Activated naive CD4-positive, alpha-beta T cell treated with anti-CD3 and anti-CD28 coated beads, Interleukin-2, amount 50 U/mL, for 72 hours (primary cell): ENCODE measurements around the gene SMC1A. TPM values are rescaled to one million over a fixed set of nuclear protein-coding genes. Genes with fewer than 3 reads are reported as not detected.
"Not testable (repeated sequence)": the region's sequence is repeated elsewhere in the genome, so short reads cannot be mapped to it uniquely, and the experiment has no call there.

ENCODE experiments used
- ATAC-seq, 2 donors: fragments of 150-1000 bp; cut with Tn5 transposase; 2 replicates each; pipeline ENCODE4 v1.10.0; 2021; ENCODE audit warnings: mild to moderate bottlenecking in 2 of 2, moderate library complexity in 2 of 2
- DNase-seq, 2 donors: peaks; one replicate each; pipeline ENCODE4 v3.0.0; 2021 to 2022; ENCODE audit warnings: low spot score in 2 of 2
- H3K27ac Mint-ChIP-seq, 2 donors: one replicate each; pipeline ENCODE4 v1.8.0; 2022; ENCODE audit warnings: mild to moderate bottlenecking in 2 of 2, mixed read lengths in 2 of 2
- H3K36me3 Mint-ChIP-seq, 2 donors: one replicate each; pipeline ENCODE4 v1.8.0; 2022; ENCODE audit warnings: mixed read lengths in 2 of 2
- H3K9me3 Mint-ChIP-seq, 2 donors: one replicate each; pipeline ENCODE4 v1.8.0; 2022; ENCODE audit warnings: mixed read lengths in 2 of 2
- total RNA-seq, 2 donors: library from RNA; stranded (reverse); gene quantifications; one replicate each; pipeline ENCODE4 v1.2.3, GENCODE V29; 2022

SMC1A gene
- total RNA-seq, 2 donors from 2014 or later, result 119 to 152 TPM

DNA sequence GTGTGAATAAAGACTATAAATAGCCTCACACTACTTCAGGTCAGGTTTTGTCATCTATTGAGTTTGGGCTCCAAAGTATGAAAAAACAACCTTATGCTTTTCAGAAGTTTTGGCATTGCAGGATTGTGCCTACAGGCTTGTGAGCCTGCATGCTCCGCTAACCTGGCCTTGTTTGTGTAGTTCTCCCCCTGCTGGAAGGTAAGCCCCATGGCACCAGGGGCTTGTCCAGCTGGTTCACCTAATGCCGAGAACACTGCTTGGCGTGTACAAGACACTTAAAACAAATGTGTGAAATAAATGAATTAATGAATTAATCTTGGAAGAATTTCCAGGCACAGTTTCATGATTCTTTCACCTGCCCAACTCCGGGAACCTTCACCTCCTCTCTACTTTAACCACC is 13.5 kb upstream of the SMC1A start:
- ATAC-seq (peak; percentile 53 to 60), DNase-seq (peak in 1 of 2 donors; percentile 61)
- Mint-ChIP-seq H3K36me3 (peaks cover 8 to 10% of the 10 kb centered on the region in 2 donors), H3K27ac (no peak overlapping the region), H3K9me3 (no peaks in the 10 kb centered on the region)

DNA sequence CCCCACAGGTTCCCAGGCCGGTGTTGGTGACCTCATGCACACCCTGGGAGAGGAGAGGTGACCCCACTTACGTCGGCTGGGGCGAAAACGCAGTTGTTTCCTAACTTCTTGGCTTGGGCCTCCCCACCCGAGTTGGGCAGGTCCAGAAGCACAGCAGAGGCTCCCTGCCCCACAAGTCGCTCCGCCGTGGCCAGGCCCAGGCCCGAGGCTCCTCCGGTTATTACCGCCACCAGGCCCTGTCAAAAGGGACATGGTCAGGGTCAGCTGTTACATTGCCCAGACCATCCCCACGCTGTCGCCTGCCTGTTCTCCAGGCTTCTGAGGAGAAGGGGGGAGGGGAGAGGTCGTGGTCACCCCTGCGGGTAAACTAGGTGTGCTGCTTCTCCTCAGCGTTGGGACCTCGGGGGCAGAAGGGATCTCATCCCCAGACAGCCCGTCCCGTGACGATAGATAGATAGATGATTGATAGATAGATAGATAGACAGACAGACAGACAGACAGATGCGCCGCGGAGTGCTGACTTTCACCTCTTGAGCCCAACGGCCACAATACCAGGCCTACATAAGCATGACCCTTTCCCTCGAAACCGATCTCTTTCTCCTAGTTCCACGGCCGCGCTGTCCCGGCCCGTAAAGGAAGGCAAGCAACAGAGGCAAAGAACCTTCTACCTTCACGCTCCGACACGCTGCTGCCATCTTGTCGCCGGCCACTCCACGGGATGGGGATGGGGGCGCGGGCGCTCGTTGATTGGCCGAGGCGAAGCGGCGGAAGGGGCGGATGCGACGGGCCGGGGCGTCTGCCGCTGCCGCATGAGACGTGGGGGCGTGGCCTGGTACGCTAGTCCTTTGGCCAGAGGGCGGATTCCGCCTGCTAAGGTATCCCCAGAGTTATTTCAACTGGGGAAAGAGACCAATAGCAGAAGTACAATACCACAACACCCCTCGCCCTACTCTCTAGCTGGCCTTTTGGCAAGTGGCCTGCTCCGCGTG is 11.5 kb upstream of the SMC1A start, which contains the start of gene HSD17B10:
Gene HSD17B10 (minus strand): TSS at position 720 of the 989 bp plus-strand sequence. CDS start 25 bp downstream, at position 695.
- Mint-ChIP-seq H3K9me3 (no peaks in the 10 kb centered on the region), H3K27ac (peak within 1 kb of the TSS; percentile 97 to 98), H3K36me3 (peaks cover 8 to 15% of the 10 kb centered on the region in 2 donors)
- ATAC-seq (peak; percentile 96 to 99), DNase-seq (peak; percentile 84 to 85)

DNA sequence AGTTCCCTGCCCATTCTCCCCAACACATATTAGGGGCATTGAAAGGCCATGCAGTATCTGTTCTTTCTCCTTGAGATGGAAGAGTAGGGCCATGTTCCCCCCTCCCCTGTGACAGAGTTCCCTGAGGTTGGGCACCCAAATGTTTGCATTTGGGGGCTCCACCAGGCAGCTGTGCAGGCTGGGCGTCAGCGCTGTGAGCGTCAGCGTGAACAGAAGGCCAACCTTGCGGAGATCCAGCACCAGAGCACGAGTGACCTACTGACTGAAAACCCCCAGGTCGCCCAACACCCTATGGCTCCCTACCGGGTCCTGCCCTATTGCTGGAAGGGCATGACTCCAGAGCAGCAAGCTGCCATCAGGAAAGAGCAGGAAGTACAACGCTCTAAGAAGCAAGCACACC is 7.8 kb upstream of the SMC1A start:
- no peaks in the 10 kb centered on the region for H3K9me3 Mint-ChIP-seq

DNA sequence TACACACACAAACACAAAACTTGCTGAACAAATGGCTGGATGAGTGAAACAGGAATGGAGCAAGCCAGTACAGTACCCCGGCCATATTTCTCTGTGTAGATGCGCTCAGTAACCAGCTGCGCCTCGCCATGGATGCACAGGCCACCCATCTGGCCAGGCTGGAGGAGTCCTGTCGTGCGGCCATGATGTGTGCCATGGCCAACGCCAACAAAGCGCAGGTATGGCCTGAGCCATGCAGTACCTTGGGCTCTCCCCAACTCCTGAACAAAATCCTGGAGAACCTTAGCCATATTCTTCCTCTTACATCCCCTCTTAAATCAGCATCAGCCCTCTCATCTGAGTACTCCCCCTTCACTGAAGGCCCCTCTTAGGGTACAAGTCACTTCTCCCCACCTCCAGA is 7.3 kb upstream of the SMC1A start:
- ATAC-seq, result no peak
- no peaks in the 10 kb centered on the region for H3K9me3 Mint-ChIP-seq
- peak overlapping the region in 1 of 2 donors; percentile 84 for H3K27ac Mint-ChIP-seq
- H3K36me3 Mint-ChIP-seq, result peaks cover 8 to 15% of the 10 kb centered on the region in 2 donors
- DNase-seq, result no peak

More for the DNA sequence above, 7.8 kb upstream of the SMC1A start:
- no peak for DNase-seq
- ATAC-seq, result no peak
- peak overlapping the region in 1 of 2 donors; percentile 84 for H3K27ac Mint-ChIP-seq
- H3K36me3 Mint-ChIP-seq, result peaks cover 8 to 15% of the 10 kb centered on the region in 2 donors

DNA sequence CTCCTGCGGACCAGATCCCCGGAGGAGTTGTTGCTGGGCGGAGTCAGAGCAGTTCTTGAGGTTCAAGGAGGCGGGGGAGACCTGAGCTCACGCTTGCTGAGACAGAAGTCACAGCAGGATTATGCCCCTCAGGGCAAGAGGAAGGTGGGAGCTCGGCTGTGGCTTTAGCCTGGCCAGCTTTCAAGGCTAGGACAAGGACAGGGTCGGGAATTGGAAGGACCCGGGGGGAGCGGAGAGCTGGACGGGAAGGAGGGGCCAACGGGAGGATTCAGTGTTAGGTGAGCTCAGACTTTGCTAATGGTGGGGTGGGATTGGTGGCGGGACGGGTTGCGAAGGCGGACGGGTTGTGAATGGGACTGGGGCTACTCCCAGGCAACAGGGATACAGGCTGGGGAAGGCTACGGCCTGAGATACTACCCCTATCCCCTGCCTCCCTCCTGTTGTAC is 430 bp upstream of the SMC1A start, which contains the start of gene RIBC1:
Gene RIBC1 (plus strand): TSS at position 13 of the 446 bp plus-strand sequence. CDS start 3,404 bp downstream, outside the sequence.
- DNase-seq (no peak), ATAC-seq (no peak)
- Mint-ChIP-seq H3K9me3 (no peaks in the 10 kb centered on the region), H3K27ac (peak within 1 kb of the TSS; percentile 89 to 100), H3K36me3 (peaks cover 12 to 17% of the 10 kb centered on the region in 2 donors)

DNA sequence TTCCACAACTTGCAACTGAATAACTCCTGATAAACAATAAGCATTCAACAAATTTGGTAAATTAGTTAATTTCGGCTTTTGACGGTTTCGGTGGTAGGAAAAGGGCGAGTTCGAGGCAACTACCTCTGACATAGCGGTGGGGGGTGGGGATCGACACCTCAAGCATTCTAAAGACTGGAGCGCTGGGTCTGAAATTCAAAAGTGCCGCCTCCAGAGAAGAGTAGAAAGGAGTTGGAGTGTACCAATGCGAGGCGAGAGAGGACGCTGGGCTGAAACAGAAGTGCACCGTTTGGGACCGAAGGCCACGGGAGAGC is 725 bp downstream of the SMC1A start:
- ATAC-seq (peak; percentile 13 to 17), DNase-seq (no peak)
- H3K36me3 Mint-ChIP-seq, result peaks cover 16 to 17% of the 10 kb centered on the region in 2 donors
- H3K27ac Mint-ChIP-seq, result peak overlapping the region; percentile 89 to 100
- no peaks in the 10 kb centered on the region for H3K9me3 Mint-ChIP-seq

DNA sequence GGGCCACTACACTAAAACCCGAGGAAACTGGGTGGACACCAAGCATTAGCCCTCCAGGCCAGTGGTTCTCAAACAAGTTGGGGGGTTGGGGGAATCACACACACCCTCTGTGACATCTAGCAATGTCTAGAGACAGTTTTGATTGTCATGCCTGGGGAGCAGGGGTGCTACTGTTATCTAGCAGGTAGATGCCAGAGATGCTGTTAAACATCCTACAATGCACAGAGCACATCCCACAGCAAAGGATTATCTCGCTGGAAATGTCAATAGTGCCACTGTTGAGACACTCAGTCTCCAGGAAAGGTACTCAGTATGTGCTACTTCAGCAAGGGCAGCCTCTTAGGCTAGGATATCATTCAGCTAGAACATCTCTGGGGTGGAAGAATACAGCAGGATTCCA is 1.3 kb downstream of the SMC1A start:
- Mint-ChIP-seq H3K9me3 (no peaks in the 10 kb centered on the region), H3K36me3 (peaks cover 16 to 17% of the 10 kb centered on the region in 2 donors), H3K27ac (peak overlapping the region; percentile 89 to 100)
- no peak for DNase-seq
- ATAC-seq, result no peak

DNA sequence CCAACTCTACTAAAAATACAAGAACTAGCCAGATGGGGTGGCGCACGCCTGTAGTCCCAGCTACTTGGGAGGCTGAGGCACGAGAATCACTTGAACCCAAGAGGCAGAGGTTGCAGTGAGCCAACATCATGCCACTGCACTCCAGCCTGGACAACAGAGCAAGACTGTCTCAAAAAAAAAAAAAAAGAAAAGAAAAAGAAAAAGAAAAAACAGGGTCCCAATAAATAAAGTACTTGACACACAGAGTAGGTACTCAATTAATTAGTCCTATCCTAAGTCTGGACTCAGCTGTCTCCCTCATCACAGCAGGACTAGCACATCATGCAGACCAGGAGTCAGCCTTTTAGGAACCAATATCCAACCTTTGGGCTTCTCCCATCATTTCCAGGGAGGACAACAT is 2.1 kb downstream of the SMC1A start:
- not testable (repeated sequence) for ATAC-seq, H3K9me3 Mint-ChIP-seq, DNase-seq
- peak overlapping the region; percentile 89 to 100 for H3K27ac Mint-ChIP-seq
- peaks cover 16 to 17% of the 10 kb centered on the region in 2 donors for H3K36me3 Mint-ChIP-seq

DNA sequence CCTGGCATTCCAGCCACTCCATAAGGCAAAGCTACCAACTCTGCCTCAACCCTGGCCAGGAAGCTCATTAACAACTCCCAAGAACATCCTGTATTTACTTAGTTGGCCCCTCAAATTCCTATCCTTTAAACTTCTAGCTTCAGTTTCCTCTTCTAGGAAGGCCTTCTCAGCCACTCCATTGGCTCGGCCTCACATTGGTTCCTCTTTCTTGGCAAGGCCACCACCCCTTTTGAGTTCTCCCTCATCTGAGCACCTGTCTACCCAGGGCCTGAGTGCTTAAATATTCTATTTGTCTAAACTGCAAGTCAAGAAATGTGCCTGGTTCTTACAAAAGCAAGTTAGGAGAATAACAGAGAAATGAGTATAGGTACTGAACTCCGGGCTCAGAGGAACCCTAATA is 10.0 kb downstream of the SMC1A start:
- ATAC-seq (no peak), DNase-seq (no peak)
- peak overlapping the region in 1 of 2 donors; percentile 69 for H3K27ac Mint-ChIP-seq
- peaks cover 0 to 1% of the 10 kb centered on the region in 2 donors for H3K36me3 Mint-ChIP-seq
- H3K9me3 Mint-ChIP-seq, result no peaks in the 10 kb centered on the region

DNA sequence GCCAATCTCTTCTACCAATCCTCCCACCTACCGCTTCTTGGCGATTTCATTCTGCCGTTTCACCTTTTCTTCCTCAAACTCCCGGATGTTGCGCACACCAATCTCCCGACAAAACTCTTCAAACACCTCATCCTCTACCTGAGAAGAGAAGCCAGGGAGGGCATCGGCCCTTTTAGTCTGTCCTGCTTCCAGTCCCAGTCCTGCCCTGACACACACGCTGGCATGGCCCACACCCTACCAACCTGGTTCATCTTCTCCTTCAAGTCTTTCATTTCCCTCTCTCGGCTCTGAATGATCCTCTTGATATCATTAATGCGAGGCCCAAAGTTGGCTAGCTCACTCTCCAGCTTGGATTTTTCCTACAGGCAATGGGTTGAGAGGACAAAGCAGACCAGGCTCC is 18.9 kb downstream of the SMC1A start:
- peaks cover 19% of the 10 kb centered on the region in 2 donors for H3K36me3 Mint-ChIP-seq
- no peak for ATAC-seq

DNA sequence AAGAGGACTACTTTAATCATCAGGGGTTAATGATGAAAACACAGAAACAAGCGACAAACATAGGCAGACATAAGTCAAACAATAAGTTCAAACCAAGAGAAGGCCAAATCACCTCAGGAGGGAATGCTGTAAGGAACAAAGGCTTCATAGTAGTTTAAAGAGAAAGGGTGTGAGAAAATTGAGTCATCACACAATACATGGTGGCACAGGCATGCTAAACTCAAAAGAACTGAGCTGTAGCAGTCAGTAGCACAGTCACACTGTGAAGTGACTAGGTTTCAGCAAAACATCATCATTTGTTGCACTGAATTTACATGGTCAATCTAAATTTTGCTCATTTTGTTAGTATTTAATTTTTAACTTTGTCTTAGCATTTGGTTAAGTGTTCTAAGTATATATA is 24.2 kb downstream of the SMC1A start:
- DNase-seq (no peak), ATAC-seq (peak; percentile 50 to 96)
- Mint-ChIP-seq H3K9me3 (no peaks in the 10 kb centered on the region), H3K36me3 (peaks cover 13% of the 10 kb centered on the region in 2 donors), H3K27ac (peak overlapping the region in 1 of 2 donors; percentile 4)

More for the DNA sequence above, 18.9 kb downstream of the SMC1A start:
- Mint-ChIP-seq H3K9me3 (no peaks in the 10 kb centered on the region), H3K27ac (no peak overlapping the region)
- no peak for DNase-seq

DNA sequence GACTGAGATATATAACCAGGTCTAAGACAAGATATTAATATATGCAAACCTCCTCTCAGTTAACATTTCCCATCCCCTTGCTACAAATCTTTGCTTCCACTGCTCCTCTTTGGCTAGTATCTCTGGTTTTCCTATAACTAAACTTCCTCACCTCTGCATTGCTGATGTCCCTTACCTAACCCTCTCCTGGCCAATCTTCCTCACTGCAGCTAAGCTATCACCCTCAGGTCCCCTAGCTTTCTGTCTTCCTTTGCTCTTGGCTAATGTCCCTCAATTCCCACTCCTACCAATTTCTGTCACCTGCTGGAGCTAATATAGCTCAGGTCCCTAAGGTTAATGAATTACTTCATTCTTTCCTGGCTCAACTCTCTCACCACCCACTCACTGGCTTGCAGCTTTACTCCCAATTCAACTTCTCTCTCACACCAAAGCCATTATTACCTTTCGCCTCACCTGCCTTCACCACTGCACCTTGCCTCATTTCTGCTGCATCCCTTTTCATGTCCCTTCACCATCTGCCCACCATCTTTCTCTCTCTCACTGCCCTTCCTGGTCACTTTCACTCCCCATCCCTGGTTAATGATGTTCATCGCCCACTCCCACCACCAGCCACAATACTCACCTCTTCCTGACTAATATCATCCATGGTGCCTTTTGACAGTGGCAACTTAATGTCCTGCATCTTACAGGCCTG is 26.7 kb downstream of the SMC1A start:
- ATAC-seq (no peak), DNase-seq (no peak)
- Mint-ChIP-seq H3K9me3 (no peaks in the 10 kb centered on the region), H3K36me3 (peaks cover 5 to 6% of the 10 kb centered on the region in 2 donors), H3K27ac (no peak overlapping the region)

DNA sequence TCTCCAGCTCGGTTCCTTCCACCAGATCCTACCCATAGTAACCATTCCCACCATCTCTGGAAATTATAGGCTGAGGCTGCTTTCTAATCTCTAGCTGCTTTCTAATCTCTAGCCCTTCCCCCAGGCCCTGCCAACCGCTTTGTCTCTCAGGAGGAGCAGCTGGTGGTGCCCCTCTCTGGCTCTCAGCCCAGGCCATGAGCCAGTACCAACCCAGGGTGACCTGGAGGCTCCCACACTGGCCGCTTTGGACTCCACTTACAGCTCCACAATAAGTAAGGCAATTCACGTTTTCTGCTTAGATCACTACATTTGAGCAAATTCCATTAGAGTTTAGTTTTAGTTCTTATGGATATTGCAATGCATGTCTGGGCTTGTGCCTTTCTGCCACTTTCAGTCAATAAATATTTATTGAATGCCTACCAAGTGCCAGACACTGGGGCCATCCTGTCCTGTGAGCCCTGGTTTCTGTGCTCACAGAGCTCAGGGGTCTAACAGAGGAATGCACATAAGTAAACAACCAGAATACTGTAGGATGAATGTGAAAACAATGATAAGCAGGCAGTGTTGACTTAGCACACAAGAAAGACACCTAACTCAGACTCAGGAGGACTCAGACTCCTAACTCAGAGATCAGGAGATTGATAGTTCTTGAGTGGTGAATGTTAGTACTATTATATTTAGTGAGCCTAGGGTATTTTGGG is 38.9 kb downstream of the SMC1A start:
- H3K36me3 Mint-ChIP-seq, result peaks cover 0 to 11% of the 10 kb centered on the region in 2 donors

DNA sequence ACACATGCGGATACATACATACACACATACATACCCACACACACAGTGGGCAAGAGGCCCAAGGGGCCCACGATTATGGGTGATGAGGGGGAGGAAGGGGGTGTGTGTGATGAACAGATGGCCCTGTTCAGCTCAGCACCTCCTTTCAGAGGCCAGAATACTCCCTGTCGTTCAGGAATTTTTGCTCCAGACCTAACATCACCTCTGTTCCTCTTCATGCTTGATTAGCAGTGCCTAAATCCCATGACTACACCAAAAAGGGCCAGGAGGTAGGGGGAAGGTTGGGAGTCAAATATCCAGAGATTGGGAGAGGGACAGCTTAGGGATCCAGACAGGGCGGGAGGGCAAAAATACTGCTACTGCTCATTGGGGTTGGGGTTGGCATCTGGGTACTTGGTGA is 42.7 kb downstream of the SMC1A start:
- DNase-seq, result no peak
- no peak overlapping the region for H3K27ac Mint-ChIP-seq
- H3K36me3 Mint-ChIP-seq, result peaks cover 0 to 11% of the 10 kb centered on the region in 2 donors
- ATAC-seq, result no peak
- H3K9me3 Mint-ChIP-seq, result no peaks in the 10 kb centered on the region

More for the DNA sequence above, 38.9 kb downstream of the SMC1A start:
- ATAC-seq (no peak), DNase-seq (no peak)
- Mint-ChIP-seq H3K9me3 (no peaks in the 10 kb centered on the region), H3K27ac (peak overlapping the region; percentile 64 to 93)

DNA sequence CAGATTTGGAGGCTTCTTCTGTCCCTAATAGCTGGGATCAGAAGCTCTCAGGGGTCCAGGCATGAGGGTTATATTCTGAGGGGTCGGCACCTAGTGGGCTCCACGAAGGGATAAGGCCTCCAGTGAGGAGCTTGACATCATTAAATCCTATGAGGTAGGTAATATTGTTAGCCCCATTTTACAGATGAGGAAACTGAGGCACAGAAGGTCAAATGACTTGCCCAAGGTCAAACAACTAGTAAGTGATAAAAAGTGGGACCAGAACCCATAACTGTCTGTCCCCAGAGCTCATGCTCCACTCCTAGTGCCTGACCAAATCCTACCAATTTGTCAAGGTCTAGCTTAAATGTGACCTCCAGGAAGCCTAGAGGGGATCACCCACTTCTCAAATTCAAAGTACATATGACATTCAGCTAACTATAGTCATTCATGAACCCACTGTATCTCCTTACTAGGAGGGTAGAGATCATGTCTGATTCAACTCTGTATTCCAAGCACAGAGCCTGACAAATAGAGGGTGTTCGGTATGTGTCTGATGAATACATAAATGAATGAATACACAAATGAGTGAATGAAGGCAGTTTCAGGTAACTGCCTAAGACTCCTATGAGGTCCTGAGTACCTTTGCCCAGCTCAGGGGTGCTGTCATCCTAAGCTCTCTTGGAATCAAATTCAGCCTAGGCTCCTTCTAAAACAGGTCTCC is 43.3 kb downstream of the SMC1A start:
- no peak for DNase-seq
- Mint-ChIP-seq H3K36me3 (peaks cover 0 to 11% of the 10 kb centered on the region in 2 donors), H3K9me3 (no peaks in the 10 kb centered on the region), H3K27ac (no peak overlapping the region)
- peak; percentile 47 to 62 for ATAC-seq

DNA sequence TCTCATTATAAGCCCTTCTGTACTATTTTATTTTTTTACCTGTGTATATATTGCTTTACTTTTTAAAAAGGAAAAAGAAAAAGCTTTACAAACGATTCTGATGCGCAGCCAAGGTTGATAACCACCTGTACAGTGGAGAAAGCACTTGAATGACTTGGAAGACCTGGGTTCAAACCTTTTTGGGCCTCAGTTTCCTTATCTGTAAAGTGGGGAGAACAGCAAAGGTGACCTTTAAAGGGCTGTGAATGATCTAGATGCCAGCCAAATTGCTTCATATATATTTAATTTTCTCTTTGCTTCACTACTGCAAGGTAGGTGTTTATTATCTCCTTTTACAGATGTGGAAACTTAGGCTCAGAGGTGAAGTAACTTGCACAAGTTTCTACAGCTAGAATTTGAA is 45.0 kb downstream of the SMC1A start:
- DNase-seq (no peak), ATAC-seq (no peak)
- Mint-ChIP-seq H3K36me3 (peaks cover 0 to 11% of the 10 kb centered on the region in 2 donors), H3K27ac (no peak overlapping the region), H3K9me3 (no peaks in the 10 kb centered on the region)
